ENCODE measurements around the gene TMED5.

GRCh38 chr1:93159337-93159736, 20.9 kb downstream of the TMED5 start:
- TF ChIP-seq, protein P1, sequence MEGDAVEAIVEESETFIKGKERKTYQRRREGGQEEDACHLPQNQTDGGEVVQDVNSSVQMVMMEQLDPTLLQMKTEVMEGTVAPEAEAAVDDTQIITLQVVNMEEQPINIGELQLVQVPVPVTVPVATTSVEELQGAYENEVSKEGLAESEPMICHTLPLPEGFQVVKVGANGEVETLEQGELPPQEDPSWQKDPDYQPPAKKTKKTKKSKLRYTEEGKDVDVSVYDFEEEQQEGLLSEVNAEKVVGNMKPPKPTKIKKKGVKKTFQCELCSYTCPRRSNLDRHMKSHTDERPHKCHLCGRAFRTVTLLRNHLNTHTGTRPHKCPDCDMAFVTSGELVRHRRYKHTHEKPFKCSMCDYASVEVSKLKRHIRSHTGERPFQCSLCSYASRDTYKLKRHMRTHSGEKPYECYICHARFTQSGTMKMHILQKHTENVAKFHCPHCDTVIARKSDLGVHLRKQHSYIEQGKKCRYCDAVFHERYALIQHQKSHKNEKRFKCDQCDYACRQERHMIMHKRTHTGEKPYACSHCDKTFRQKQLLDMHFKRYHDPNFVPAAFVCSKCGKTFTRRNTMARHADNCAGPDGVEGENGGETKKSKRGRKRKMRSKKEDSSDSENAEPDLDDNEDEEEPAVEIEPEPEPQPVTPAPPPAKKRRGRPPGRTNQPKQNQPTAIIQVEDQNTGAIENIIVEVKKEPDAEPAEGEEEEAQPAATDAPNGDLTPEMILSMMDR (conservative IDR thresholded peaks at IDR 0.05; ENCODE audit: low read depth in 2 of 2): no peak
- no peak for TF ChIP-seq JUNB (IDR thresholded peaks at IDR 0.05; ENCODE audit: unreplicated experiment)
- no peak for TF ChIP-seq EZH2 (IDR thresholded peaks at IDR 0.05; ENCODE audit: low read depth, unreplicated experiment)
- no peak for TF ChIP-seq EZH2phosphoT487 (IDR thresholded peaks at IDR 0.05; ENCODE audit: unreplicated experiment)
- TF ChIP-seq POLR2AphosphoS5 (IDR thresholded peaks at IDR 0.05; ENCODE audit: low read depth): no peak
- no peak for TF ChIP-seq REST (IDR thresholded peaks at IDR 0.05; ENCODE audit: unreplicated experiment)
- no peak for TF ChIP-seq STAT1 (IDR thresholded peaks at IDR 0.05; ENCODE audit: unreplicated experiment)
